Mesenchymal stem cell (in vitro differentiated cells and primary cell): ENCODE data around the gene VAV2.
A peak's percentile ranks its signal among the peaks of the same experiment; 100 is the strongest.

Experiments
- DNase-seq: peaks from one replicate; pipeline ENCODE4 v3.0.0-alpha.2; 2013
- H2AFZ ChIP-seq: one replicate; pipeline ENCODE4 v1.6.1; 2013; ENCODE audit warnings: low read depth, mild to moderate bottlenecking, control low read depth, inconsistent platforms, low read length, moderate library complexity
- H2AK5ac ChIP-seq: 2 replicates; pipeline ENCODE4 v1.6.1; 2013; ENCODE audit warnings: low read length, moderate library complexity, mild to moderate bottlenecking, inconsistent platforms; ENCODE audit not compliant: severe bottlenecking
- H2BK120ac ChIP-seq: one replicate; pipeline ENCODE4 v1.6.1; 2013; ENCODE audit warnings: low read depth, mild to moderate bottlenecking, inconsistent platforms, low read length, moderate library complexity
- H2BK12ac ChIP-seq, 2 experiments: one replicate each; pipeline ENCODE4 v1.6.1; 2013; ENCODE audit warnings: inconsistent platforms in 2 of 2, low read length in 2 of 2, mild to moderate bottlenecking in 2 of 2, moderate library complexity in 2 of 2, control low read depth in 1 of 2
- H2BK15ac ChIP-seq: one replicate; pipeline ENCODE4 v1.6.1; 2013; ENCODE audit warnings: mild to moderate bottlenecking, low read depth, inconsistent platforms; ENCODE audit not compliant: poor library complexity, severe bottlenecking
- H2BK5ac ChIP-seq: 2 replicates; pipeline ENCODE4 v1.6.1; 2013; ENCODE audit warnings: low read depth, mild to moderate bottlenecking, low read length, control low read depth, inconsistent platforms; ENCODE audit not compliant: poor library complexity, severe bottlenecking
- H3K14ac ChIP-seq, 2 experiments: one replicate each; pipeline ENCODE4 v1.6.1; 2013; ENCODE audit warnings: inconsistent platforms in 2 of 2, low read length in 2 of 2, control low read depth in 1 of 2, mild to moderate bottlenecking in 1 of 2, moderate library complexity in 1 of 2
- H3K18ac ChIP-seq, 2 experiments: one replicate each; pipeline ENCODE4 v1.6.1; 2013; ENCODE audit warnings: inconsistent platforms in 2 of 2, low read length in 2 of 2, control low read depth in 1 of 2, low read depth in 1 of 2, mild to moderate bottlenecking in 1 of 2
- H3K23ac ChIP-seq, 2 experiments: one replicate each; pipeline ENCODE4 v1.6.1; 2013; ENCODE audit warnings: inconsistent platforms in 2 of 2, low read length in 2 of 2, mild to moderate bottlenecking in 2 of 2, moderate library complexity in 2 of 2, control low read depth in 1 of 2
- H3K27ac ChIP-seq: 2 replicates; pipeline ENCODE4 v1.5.1; 2013; ENCODE audit warnings: mild to moderate bottlenecking, moderate library complexity, low read length, control low read depth, inconsistent platforms; ENCODE audit not compliant: poor library complexity, severe bottlenecking
- H3K27me3 ChIP-seq, 2 experiments: 2 replicates each; pipeline versions ENCODE4 v1.6.1 to v1.7.0; 2013; ENCODE audit warnings: low read length in 2 of 2, mild to moderate bottlenecking in 2 of 2, moderate library complexity in 2 of 2, control low read depth in 1 of 2, inconsistent platforms in 1 of 2; ENCODE audit not compliant: control insufficient read depth in 1 of 2, insufficient read depth in 1 of 2
- H3K36me3 ChIP-seq, 2 experiments: 2 replicates each; pipeline versions ENCODE4 v1.6.1 to v1.7.0; 2013; ENCODE audit warnings: low read length in 2 of 2, control low read depth in 1 of 2, inconsistent platforms in 1 of 2, low read depth in 1 of 2, mild to moderate bottlenecking in 1 of 2; ENCODE audit not compliant: insufficient read depth in 2 of 2, control insufficient read depth in 1 of 2
- H3K4ac ChIP-seq, 2 experiments: one replicate each; pipeline ENCODE4 v1.6.1; 2013; ENCODE audit warnings: inconsistent platforms in 2 of 2, low read length in 2 of 2, mild to moderate bottlenecking in 2 of 2, moderate library complexity in 2 of 2, control low read depth in 1 of 2, low read depth in 1 of 2
- H3K4me1 ChIP-seq: 2 replicates; pipeline ENCODE4 v1.6.1; 2013; ENCODE audit warnings: low read depth, low read length, control low read depth; ENCODE audit not compliant: control insufficient read depth, insufficient read depth
- H3K4me2 ChIP-seq: 2 replicates; pipeline ENCODE4 v1.6.1; 2013; ENCODE audit warnings: low read length, mild to moderate bottlenecking, inconsistent platforms; ENCODE audit not compliant: poor library complexity, severe bottlenecking
- H3K4me3 ChIP-seq, 2 experiments: 2 replicates each; pipeline versions ENCODE4 v1.5.1 to v1.7.0; 2013; ENCODE audit warnings: low read length in 2 of 2, mild to moderate bottlenecking in 2 of 2, control low read depth in 1 of 2, low read depth in 1 of 2; ENCODE audit not compliant: insufficient read depth in 1 of 2
- H3K79me1 ChIP-seq: replicated peaks from 2 replicates; pipeline ENCODE4 v1.6.1; 2013; ENCODE audit warnings: mild to moderate bottlenecking, control low read depth, low read length, inconsistent platforms; ENCODE audit not compliant: poor library complexity, severe bottlenecking
- H3K9ac ChIP-seq: 2 replicates; pipeline ENCODE4 v1.7.0; 2013; ENCODE audit warnings: mild to moderate bottlenecking, low read length, moderate library complexity
- H3K9me3 ChIP-seq: 2 replicates; pipeline ENCODE4 v1.7.0; 2013; ENCODE audit warnings: mild to moderate bottlenecking, low read length; ENCODE audit not compliant: control insufficient read depth
- H4K8ac ChIP-seq: one replicate; pipeline ENCODE4 v1.6.1; 2013; ENCODE audit warnings: inconsistent platforms, mild to moderate bottlenecking, low read length, moderate library complexity
- H4K91ac ChIP-seq: one replicate; pipeline ENCODE4 v1.6.1; 2013; ENCODE audit warnings: mild to moderate bottlenecking, low read length, inconsistent platforms
- WGBS: methylation state at CpG from one replicate; pipeline ENCODE4 v1.1.7; 2013; ENCODE audit warnings: mixed read lengths; 5-methylcytosine and 5-hydroxymethylcytosine counted together

The VAV2 gene

GRCh38 chr9:133916159-133916541 lies 76.0 kb downstream of the VAV2 start:
- Histone ChIP-seq H3K23ac (no peak overlapping the region), H4K8ac (no peak overlapping the region), H3K9me3 (no peaks in the 10 kb centered on the region), H3K18ac (no peak overlapping the region), H2BK12ac (no peak overlapping the region), H3K79me1 (peaks cover 44% of the 10 kb centered on the region), H3K4ac (no peak overlapping the region), H3K27ac (no peak overlapping the region), H2BK15ac (no peak overlapping the region), H3K36me3 (peaks cover 3 to 58% of the 10 kb centered on the region in 2 experiments), H3K27me3 (no peaks in the 10 kb centered on the region), H2AFZ (no peak overlapping the region), H2BK120ac (no peak overlapping the region), H3K4me1 (peaks cover 40% of the 10 kb centered on the region), H2AK5ac (no peak overlapping the region), H2BK5ac (no peak overlapping the region), H3K4me2 (no peak overlapping the region), H3K4me3 (no peak overlapping the region), H3K9ac (no peak overlapping the region), H3K14ac (no peak overlapping the region), H4K91ac (no peak overlapping the region)
- DNase-seq, result no peak
- WGBS, result 96% methylated on average over 15 of the region's 16 CpGs

- Histone ChIP-seq H3K9me3 (no peaks in the 10 kb centered on the region), H3K4me2 (no peak overlapping the region), H2AFZ (no peak overlapping the region), H3K27me3 (no peaks in the 10 kb centered on the region), H2AK5ac (no peak overlapping the region), H4K91ac (peak overlapping the region; percentile 12), H3K23ac (no peak overlapping the region), H4K8ac (no peak overlapping the region), H3K4ac (no peak overlapping the region), H3K27ac (no peak overlapping the region), H3K36me3 (peaks cover 3 to 59% of the 10 kb centered on the region in 2 experiments), H3K4me3 (no peak overlapping the region), H2BK15ac (no peak overlapping the region), H3K9ac (no peak overlapping the region), H2BK5ac (no peak overlapping the region), H3K18ac (no peak overlapping the region), H3K79me1 (peaks cover 44% of the 10 kb centered on the region), H2BK120ac (no peak overlapping the region), H3K4me1 (peaks cover 42% of the 10 kb centered on the region), H3K14ac (no peak overlapping the region), H2BK12ac (no peak overlapping the region)
- 84% methylated on average over 30 of the region's 30 CpGs for WGBS
- no peak for DNase-seq
Observed at GRCh38 chr9:133915534-133916158, 76.5 kb downstream of the VAV2 start.

GRCh38 chr9:133914442-133915342 lies 77.4 kb downstream of the VAV2 start:
- no peak overlapping the region for H3K4me2 ChIP-seq
- peaks cover 42% of the 10 kb centered on the region for H3K79me1 ChIP-seq
- WGBS, result 73% methylated on average over 22 of the region's 25 CpGs
- H3K9ac ChIP-seq, result no peak overlapping the region
- H3K27ac ChIP-seq, result no peak overlapping the region
- H4K8ac ChIP-seq, result peak overlapping the region; percentile 22
- no peak overlapping the region for H2AK5ac ChIP-seq
- peaks cover 3 to 56% of the 10 kb centered on the region in 2 experiments for H3K36me3 ChIP-seq
- peak overlapping the region; percentile 37 for H2BK15ac ChIP-seq
- no peaks in the 10 kb centered on the region for H3K9me3 ChIP-seq
- H2BK120ac ChIP-seq, result no peak overlapping the region
- peaks cover 37% of the 10 kb centered on the region for H3K4me1 ChIP-seq
- H3K18ac ChIP-seq, result no peak overlapping the region
- no peak overlapping the region for H2BK5ac ChIP-seq
- H2AFZ ChIP-seq, result no peak overlapping the region
- H2BK12ac ChIP-seq, result no peak overlapping the region
- no peaks in the 10 kb centered on the region for H3K27me3 ChIP-seq
- no peak overlapping the region for H3K4me3 ChIP-seq
- H3K23ac ChIP-seq, result no peak overlapping the region
- no peak overlapping the region for H4K91ac ChIP-seq
- no peak overlapping the region for H3K14ac ChIP-seq
- DNase-seq, result no peak
- peak overlapping the region in 1 of 2 experiments; percentile 2 for H3K4ac ChIP-seq

DNA sequence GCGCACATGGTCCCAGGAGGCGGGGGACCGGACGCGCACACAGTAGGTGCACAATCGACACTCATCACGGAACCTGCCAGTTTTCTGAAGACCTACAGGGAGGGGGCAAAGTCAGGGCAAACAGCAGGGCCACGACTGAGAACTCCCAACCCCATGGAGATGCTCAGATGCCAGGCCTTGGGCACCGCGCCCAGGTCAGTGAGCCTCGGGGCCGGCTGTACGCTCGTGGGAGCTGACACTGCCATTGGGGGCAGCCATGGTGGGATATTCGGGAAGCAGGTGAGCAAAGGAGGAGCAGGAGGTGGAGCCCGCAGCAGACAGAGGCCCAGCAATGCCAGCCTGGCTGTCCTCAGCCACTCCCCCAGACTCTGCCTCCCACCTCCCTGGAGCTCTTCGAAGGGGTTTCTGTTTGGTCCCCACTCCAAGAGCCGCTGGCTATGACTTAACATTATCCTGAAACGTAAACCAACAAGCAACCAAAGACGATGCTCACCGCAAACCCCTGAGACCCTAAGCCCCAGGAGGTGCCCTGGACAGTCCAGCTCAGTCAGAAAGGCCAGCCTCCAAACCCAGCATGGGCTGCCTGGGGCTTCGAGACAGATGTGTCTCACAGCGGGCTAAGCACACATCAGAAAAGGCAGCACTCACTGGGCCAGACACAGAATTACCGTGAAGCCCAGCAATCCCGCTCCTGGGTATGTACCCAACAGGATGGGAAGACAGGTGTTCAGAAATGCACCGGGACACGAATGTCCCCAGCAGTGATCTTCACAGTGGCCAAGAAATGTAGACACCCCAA lies 78.4 kb downstream of the VAV2 start:
- H3K4me3 ChIP-seq, result no peak overlapping the region
- H3K18ac ChIP-seq, result no peak overlapping the region
- no peak overlapping the region for H2BK120ac ChIP-seq
- peaks cover 37% of the 10 kb centered on the region for H3K79me1 ChIP-seq
- H3K9ac ChIP-seq, result no peak overlapping the region
- H3K14ac ChIP-seq, result no peak overlapping the region
- 77% methylated on average over 27 of the region's 27 CpGs for WGBS
- peak overlapping the region; percentile 37 for H2BK15ac ChIP-seq
- H4K8ac ChIP-seq, result no peak overlapping the region
- peaks cover 3 to 52% of the 10 kb centered on the region in 2 experiments for H3K36me3 ChIP-seq
- no peak overlapping the region for H3K27ac ChIP-seq
- H3K4ac ChIP-seq, result no peak overlapping the region
- H2BK12ac ChIP-seq, result no peak overlapping the region
- H3K23ac ChIP-seq, result no peak overlapping the region
- no peak overlapping the region for H4K91ac ChIP-seq
- H2AK5ac ChIP-seq, result no peak overlapping the region
- no peak overlapping the region for H2AFZ ChIP-seq
- no peak for DNase-seq
- no peak overlapping the region for H2BK5ac ChIP-seq
- H3K9me3 ChIP-seq, result no peaks in the 10 kb centered on the region
- no peaks in the 10 kb centered on the region for H3K27me3 ChIP-seq
- peaks cover 32% of the 10 kb centered on the region for H3K4me1 ChIP-seq
- H3K4me2 ChIP-seq, result no peak overlapping the region
